ENCODE measurements around the gene ENSA.
"Not testable (repeated sequence)": the region's sequence is repeated elsewhere in the genome, so short reads cannot be mapped to it uniquely, and the experiment has no call there.

ENSA gene

GRCh38 chr1:150628766-150629114 lies 672 bp downstream of the ENSA start:
- DNase-seq (no peak), ATAC-seq (no peak)
- Mint-ChIP-seq H3K9me3 (no peaks in the 10 kb centered on the region), H3K4me3 (no peak overlapping the region), H3K27ac (no peak overlapping the region), H3K4me1 (peaks cover 32% of the 10 kb centered on the region), H3K27me3 (no peaks in the 10 kb centered on the region)

- H3K27me3 Mint-ChIP-seq, result no peaks in the 10 kb centered on the region
- H3K4me1 Mint-ChIP-seq, result peaks cover 39% of the 10 kb centered on the region
- H3K9me3 Mint-ChIP-seq, result no peaks in the 10 kb centered on the region
- H3K4me3 Mint-ChIP-seq, result peak overlapping the region in 1 of 2 donors; percentile 16
- no peak for ATAC-seq
- H3K27ac Mint-ChIP-seq, result peak overlapping the region in 1 of 2 donors; percentile 91
- DNase-seq, result no peak
Measured at GRCh38 chr1:150627826-150628410, 1.5 kb downstream of the ENSA start.

- Mint-ChIP-seq H3K9me3 (no peaks in the 10 kb centered on the region), H3K27ac (no peak overlapping the region), H3K4me3 (no peak overlapping the region), H3K4me1 (peaks cover 57% of the 10 kb centered on the region), H3K27me3 (no peaks in the 10 kb centered on the region)
- ATAC-seq, result no peak
- no peak for DNase-seq
Measured at GRCh38 chr1:150626150-150626549, 3.3 kb downstream of the ENSA start.

- not testable (repeated sequence) for H3K27ac Mint-ChIP-seq, ATAC-seq, H3K9me3 Mint-ChIP-seq, DNase-seq, H3K27me3 Mint-ChIP-seq
- H3K4me3 Mint-ChIP-seq, result peak overlapping the region in 1 of 2 donors; percentile 10
- H3K4me1 Mint-ChIP-seq, result peaks cover 58% of the 10 kb centered on the region
Measured at GRCh38 chr1:150624546-150624945, 4.9 kb downstream of the ENSA start.

GRCh38 chr1:150624134-150624533 lies 5.3 kb downstream of the ENSA start:
- not testable (repeated sequence) for H3K4me3 Mint-ChIP-seq
- peaks cover 61% of the 10 kb centered on the region for H3K4me1 Mint-ChIP-seq

GRCh38 chr1:150622303-150622975 lies 7.0 kb downstream of the ENSA start:
- H3K4me1 Mint-ChIP-seq, result peaks cover 61% of the 10 kb centered on the region
- ATAC-seq (no peak), DNase-seq (no peak)
- peak overlapping the region in 1 of 2 donors; percentile 36 for H3K4me3 Mint-ChIP-seq
- peak overlapping the region; percentile 36 to 76 for H3K27ac Mint-ChIP-seq
- no peaks in the 10 kb centered on the region for H3K9me3 Mint-ChIP-seq
- H3K27me3 Mint-ChIP-seq, result no peaks in the 10 kb centered on the region

More at GRCh38 chr1:150624134-150624533, 5.3 kb downstream of the ENSA start:
- ATAC-seq, H3K9me3 Mint-ChIP-seq, H3K27ac Mint-ChIP-seq, DNase-seq, H3K27me3 Mint-ChIP-seq: not testable (repeated sequence)

- peak overlapping the region in 1 of 2 donors; percentile 36 for H3K4me3 Mint-ChIP-seq
- ATAC-seq (no peak), DNase-seq (peak; percentile 34 to 51)
- H3K4me1 Mint-ChIP-seq, result peaks cover 67% of the 10 kb centered on the region
- H3K27me3 Mint-ChIP-seq, result no peaks in the 10 kb centered on the region
- H3K27ac Mint-ChIP-seq, result peak overlapping the region; percentile 36 to 76
- no peaks in the 10 kb centered on the region for H3K9me3 Mint-ChIP-seq
Measured at GRCh38 chr1:150621497-150622302, 7.7 kb downstream of the ENSA start.

- ATAC-seq, result no peak
- no peaks in the 10 kb centered on the region for H3K9me3 Mint-ChIP-seq
- DNase-seq, result no peak
- H3K27me3 Mint-ChIP-seq, result no peaks in the 10 kb centered on the region
- H3K4me3 Mint-ChIP-seq, result no peak overlapping the region
- peaks cover 71% of the 10 kb centered on the region for H3K4me1 Mint-ChIP-seq
- no peak overlapping the region for H3K27ac Mint-ChIP-seq
Measured at GRCh38 chr1:150620919-150621318, 8.5 kb downstream of the ENSA start.

- DNase-seq, result no peak
- H3K4me1 Mint-ChIP-seq, result peaks cover 71% of the 10 kb centered on the region
- H3K27ac Mint-ChIP-seq, result peak overlapping the region; percentile 14 to 36
- no peaks in the 10 kb centered on the region for H3K27me3 Mint-ChIP-seq
- H3K4me3 Mint-ChIP-seq, result no peak overlapping the region
- H3K9me3 Mint-ChIP-seq, result no peaks in the 10 kb centered on the region
- peak; percentile 49 for ATAC-seq
Measured at GRCh38 chr1:150619576-150620509, 9.6 kb downstream of the ENSA start.

- no peaks in the 10 kb centered on the region for H3K27me3 Mint-ChIP-seq
- peak overlapping the region in 1 of 2 donors; percentile 63 for H3K27ac Mint-ChIP-seq
- ATAC-seq (no peak), DNase-seq (no peak)
- H3K9me3 Mint-ChIP-seq, result no peaks in the 10 kb centered on the region
- peak overlapping the region; percentile 3 to 57 for H3K4me3 Mint-ChIP-seq
- H3K4me1 Mint-ChIP-seq, result peaks cover 74% of the 10 kb centered on the region
Measured at GRCh38 chr1:150615346-150616201, 13.8 kb downstream of the ENSA start.

- no peaks in the 10 kb centered on the region for H3K9me3 Mint-ChIP-seq
- H3K27me3 Mint-ChIP-seq, result no peaks in the 10 kb centered on the region
- peak; percentile 40 to 67 for DNase-seq
- ATAC-seq, result peak; percentile 75
- peaks cover 64% of the 10 kb centered on the region for H3K4me1 Mint-ChIP-seq
- H3K4me3 Mint-ChIP-seq, result peak overlapping the region; percentile 59 to 78
- H3K27ac Mint-ChIP-seq, result peak overlapping the region; percentile 77 to 95
Measured at GRCh38 chr1:150613061-150613920, 16.1 kb downstream of the ENSA start.

- no peak for DNase-seq
- peak overlapping the region; percentile 77 to 95 for H3K27ac Mint-ChIP-seq
- no peaks in the 10 kb centered on the region for H3K9me3 Mint-ChIP-seq
- H3K4me3 Mint-ChIP-seq, result peak overlapping the region; percentile 59 to 78
- no peaks in the 10 kb centered on the region for H3K27me3 Mint-ChIP-seq
- H3K4me1 Mint-ChIP-seq, result peaks cover 60% of the 10 kb centered on the region
- no peak for ATAC-seq
Measured at GRCh38 chr1:150612014-150612345, 17.4 kb downstream of the ENSA start.

GRCh38 chr1:150610576-150610975 lies 18.8 kb downstream of the ENSA start:
- Mint-ChIP-seq H3K4me1 (peaks cover 46% of the 10 kb centered on the region), H3K27me3 (no peaks in the 10 kb centered on the region), H3K4me3 (no peak overlapping the region), H3K9me3 (no peaks in the 10 kb centered on the region), H3K27ac (peak overlapping the region; percentile 21 to 77)
- DNase-seq (no peak), ATAC-seq (no peak)

GRCh38 chr1:150609732-150610131 lies 19.7 kb downstream of the ENSA start:
- Mint-ChIP-seq H3K27me3 (no peaks in the 10 kb centered on the region), H3K4me1 (peaks cover 45% of the 10 kb centered on the region), H3K27ac (peak overlapping the region in 1 of 2 donors; percentile 58), H3K9me3 (no peaks in the 10 kb centered on the region), H3K4me3 (no peak overlapping the region)
- no peak for DNase-seq
- ATAC-seq, result no peak
